ENCODE measurements around the gene NENF. TPM values are rescaled to one million over a fixed set of nuclear protein-coding genes. Genes with fewer than 3 reads are reported as not detected.

The NENF gene
- total RNA-seq, 1 donor from 2014 or later = 29.7 TPM

DNA sequence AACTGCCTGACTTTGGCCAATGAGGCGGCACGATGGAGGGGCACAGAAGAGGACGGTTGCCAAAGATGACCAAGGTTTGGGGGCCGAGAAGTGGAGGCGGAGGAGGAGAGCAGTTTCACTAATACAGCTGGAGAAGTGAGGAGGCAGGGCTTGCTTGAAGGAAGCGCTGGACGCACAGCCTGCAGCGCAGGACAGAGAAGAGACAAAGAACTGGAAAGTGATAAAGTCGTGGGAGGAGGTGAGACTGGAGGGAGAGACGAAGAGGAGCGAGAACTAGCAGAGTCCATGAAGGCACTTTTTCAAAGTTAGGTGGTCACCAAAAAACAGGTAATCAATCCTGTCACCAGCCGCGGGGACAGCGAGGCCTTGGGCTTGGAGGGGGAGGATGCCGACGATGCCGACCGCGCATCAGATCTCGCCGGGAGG lies 18.8 kb upstream of the NENF start:
- intact Hi-C loops (cut with micrococcal nuclease) = loop anchor here (1.0 to 5.0 kb wide), 9 partner anchors 18 to 733 kb away; partner anchors contain the start of genes ANGEL2, DTL, INTS7 and NENF
- H3K4me3 Mint-ChIP-seq = peak overlapping the region; percentile 100
- H3K27ac Mint-ChIP-seq = peak overlapping the region; percentile 88
- H3K27me3 Mint-ChIP-seq (ENCODE audit: insufficient read depth) = peaks cover 6% of the 10 kb centered on the region
- H3K9me3 Mint-ChIP-seq = no peaks in the 10 kb centered on the region
- no peak for DNase-seq (ENCODE audit: low spot score)
- peaks cover 21% of the 10 kb centered on the region for H3K4me1 Mint-ChIP-seq (ENCODE audit: low read depth)
- peaks cover 28% of the 10 kb centered on the region for H3K36me3 Mint-ChIP-seq (ENCODE audit: low read depth)

DNA sequence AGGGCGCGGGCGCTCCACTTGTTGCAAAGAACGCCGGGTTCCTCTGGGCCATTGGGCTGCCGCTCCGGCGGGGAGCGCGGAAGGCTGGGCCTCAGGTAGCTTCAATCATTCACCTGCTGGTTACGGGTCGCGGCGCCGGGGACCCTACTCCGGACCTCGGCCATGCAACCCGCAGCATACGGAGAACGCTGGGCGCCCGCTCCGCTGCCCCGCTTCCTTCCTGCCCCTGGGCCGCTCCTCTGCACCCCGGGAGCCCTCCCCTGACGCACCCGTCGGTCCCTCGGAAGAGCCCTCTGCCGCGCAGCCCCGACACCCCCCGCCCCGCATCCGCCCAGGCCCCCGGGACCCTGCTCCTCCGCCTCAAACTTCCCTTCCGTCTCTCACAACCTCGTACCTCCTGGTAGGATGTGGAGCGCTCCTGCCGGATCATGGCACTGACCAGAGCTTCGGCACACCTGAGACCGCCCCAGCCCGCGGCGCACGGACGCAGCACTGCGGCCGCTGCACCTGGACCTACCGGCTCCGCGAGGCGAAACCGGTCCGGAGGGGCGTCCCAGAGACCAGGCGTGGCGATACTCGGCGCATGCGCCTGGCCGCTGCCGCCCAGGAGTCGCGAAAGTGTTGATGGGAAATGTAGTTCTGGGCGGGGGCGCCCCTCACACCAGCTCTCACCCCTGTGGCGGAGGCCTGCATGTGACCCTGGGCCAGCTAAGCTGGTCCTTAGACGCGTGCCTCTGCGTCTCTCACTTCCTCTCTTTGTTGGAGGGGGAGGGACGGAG lies 18.2 kb upstream of the NENF start, which contains the start of gene PACC1:
PACC1 (minus strand) TSS at position 559 of the 779 bp plus-strand sequence; CDS start at position 430, 129 bp downstream.
- Mint-ChIP-seq H3K27ac (peak within 1 kb of the TSS; percentile 97), H3K4me1 (ENCODE audit: low read depth) (peaks cover 21% of the 10 kb centered on the region), H3K4me3 (peak within 1 kb of the TSS; percentile 100), H3K27me3 (ENCODE audit: insufficient read depth) (peaks cover 6% of the 10 kb centered on the region), H3K36me3 (ENCODE audit: low read depth) (peaks cover 22% of the 10 kb centered on the region), H3K9me3 (no peaks in the 10 kb centered on the region)
- peak; percentile 88 for DNase-seq (ENCODE audit: low spot score)
- intact Hi-C loops (cut with micrococcal nuclease) = loop anchor here (1.0 to 5.0 kb wide), 10 partner anchors 18 to 734 kb away; partner anchors contain the start of genes ANGEL2, ATF3, DTL and INTS7

DNA sequence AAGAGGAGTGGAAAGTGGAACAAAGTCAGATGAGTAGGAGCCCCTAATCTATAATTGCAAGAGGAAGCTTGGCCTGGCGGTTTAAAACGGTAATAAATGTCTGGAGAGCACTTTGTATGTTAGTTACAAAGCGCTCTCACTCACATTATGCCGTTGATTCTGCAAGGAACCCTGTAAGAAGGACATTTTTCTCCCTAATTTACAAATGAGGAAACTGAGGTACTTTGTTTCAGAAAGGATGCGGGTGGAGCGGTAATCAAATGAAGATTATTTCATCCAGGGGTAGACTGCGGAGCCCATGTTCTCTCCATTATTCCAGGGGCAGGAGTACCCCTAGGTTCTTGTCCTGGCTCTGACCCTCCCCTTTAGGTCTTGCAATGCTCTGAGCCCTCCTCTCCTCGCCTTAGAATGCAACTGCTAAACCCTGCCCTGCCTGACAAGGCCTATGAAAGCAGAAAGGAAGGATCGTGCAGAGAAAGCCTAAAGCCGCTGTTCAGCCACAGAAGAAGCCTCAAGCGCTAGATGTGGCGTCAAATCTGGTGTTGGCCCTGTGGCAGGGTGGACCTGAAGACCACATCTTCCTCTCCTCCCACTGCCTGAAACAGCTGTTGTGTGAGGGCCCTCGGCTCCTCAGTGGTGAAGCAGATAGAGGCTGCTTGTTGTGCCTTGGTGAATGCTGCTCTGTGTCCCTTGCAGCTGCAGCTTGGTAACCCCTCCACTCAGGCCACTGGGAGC lies 17.4 kb upstream of the NENF start:
- H3K27ac Mint-ChIP-seq = peak overlapping the region; percentile 97
- H3K36me3 Mint-ChIP-seq (ENCODE audit: low read depth) = peaks cover 16% of the 10 kb centered on the region
- peak overlapping the region; percentile 100 for H3K4me3 Mint-ChIP-seq
- intact Hi-C loops (cut with micrococcal nuclease) = loop anchor here (2.0 to 5.0 kb wide), 5 partner anchors 42 to 734 kb away; partner anchors contain the start of genes ANGEL2, ATF3, NSL1 and TATDN3
- no peak for DNase-seq (ENCODE audit: low spot score)
- no peaks in the 10 kb centered on the region for H3K9me3 Mint-ChIP-seq
- peaks cover 6% of the 10 kb centered on the region for H3K27me3 Mint-ChIP-seq (ENCODE audit: insufficient read depth)
- H3K4me1 Mint-ChIP-seq (ENCODE audit: low read depth) = peaks cover 21% of the 10 kb centered on the region

DNA sequence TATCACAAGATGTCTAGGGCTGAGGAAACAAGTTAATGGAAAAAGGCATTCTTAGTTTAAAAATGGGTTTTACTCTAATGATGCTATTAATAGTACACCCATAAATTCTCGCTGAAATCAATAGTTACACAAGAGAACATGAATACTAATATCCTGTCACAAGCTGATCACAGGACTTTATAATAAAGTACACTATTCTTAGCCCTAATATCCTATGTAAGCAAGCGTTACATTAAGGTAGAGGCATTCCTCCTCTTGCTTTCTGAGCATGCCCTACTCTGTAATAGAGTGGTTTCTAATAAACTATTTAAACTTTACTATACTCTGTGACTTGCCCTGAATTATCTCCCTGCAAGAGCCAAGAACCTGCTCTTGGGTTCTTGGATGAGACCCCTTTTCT lies 11.6 kb upstream of the NENF start:
- Mint-ChIP-seq H3K4me1 (ENCODE audit: low read depth) (no peaks in the 10 kb centered on the region), H3K9me3 (no peaks in the 10 kb centered on the region), H3K27me3 (ENCODE audit: insufficient read depth) (peaks cover 21% of the 10 kb centered on the region), H3K27ac (no peak overlapping the region), H3K4me3 (no peak overlapping the region), H3K36me3 (ENCODE audit: low read depth) (no peaks in the 10 kb centered on the region)
- intact Hi-C loops (cut with micrococcal nuclease) = no loop called here
- DNase-seq (ENCODE audit: low spot score) = no peak

DNA sequence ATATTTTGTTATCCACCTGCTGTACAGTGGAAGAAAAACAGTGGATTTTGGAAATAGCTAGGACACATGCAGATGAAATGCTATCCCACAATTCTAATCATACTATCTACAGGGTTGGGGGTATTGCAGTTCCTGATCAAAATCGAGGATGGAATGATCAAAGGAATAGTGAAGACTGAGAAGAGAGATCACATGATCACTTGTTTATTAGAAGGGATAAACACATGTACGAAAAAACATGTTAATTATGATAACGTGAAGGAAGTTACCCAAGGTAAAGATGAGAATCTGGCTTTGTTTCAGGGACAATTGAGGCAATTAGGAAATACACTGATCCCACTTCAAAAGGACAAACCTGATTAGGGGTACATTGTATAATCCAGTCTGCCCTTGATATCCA lies 8.8 kb upstream of the NENF start:
- peaks cover 24% of the 10 kb centered on the region for H3K27me3 Mint-ChIP-seq (ENCODE audit: insufficient read depth)
- H3K36me3 Mint-ChIP-seq (ENCODE audit: low read depth) = no peaks in the 10 kb centered on the region
- intact Hi-C loops (cut with micrococcal nuclease) = no loop called here
- no peaks in the 10 kb centered on the region for H3K4me1 Mint-ChIP-seq (ENCODE audit: low read depth)
- no peak overlapping the region for H3K27ac Mint-ChIP-seq
- H3K4me3 Mint-ChIP-seq = no peak overlapping the region
- H3K9me3 Mint-ChIP-seq = no peaks in the 10 kb centered on the region
- no peak for DNase-seq (ENCODE audit: low spot score)

DNA sequence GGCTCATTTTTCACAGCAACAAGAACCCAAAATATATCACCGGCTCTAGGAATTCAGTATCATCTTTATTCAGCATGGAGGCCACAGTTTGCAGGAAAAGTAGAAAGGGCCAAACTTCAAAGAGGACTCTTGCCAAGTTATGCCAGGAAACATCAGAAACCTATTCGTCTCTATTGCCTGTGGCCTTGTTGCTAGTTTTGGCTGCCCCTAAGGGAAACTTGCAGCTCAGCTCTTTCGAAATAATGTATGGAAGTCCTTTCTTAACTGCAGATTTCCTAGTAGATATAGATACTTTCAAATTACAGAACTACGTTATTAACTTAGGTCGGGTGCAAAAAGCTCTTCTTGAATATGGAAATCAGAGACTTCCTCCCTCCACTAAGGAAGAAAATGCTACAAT lies 4.2 kb upstream of the NENF start:
- intact Hi-C loops (cut with micrococcal nuclease) = no loop called here
- DNase-seq (ENCODE audit: low spot score) = no peak
- Mint-ChIP-seq H3K4me1 (ENCODE audit: low read depth) (peaks cover 19% of the 10 kb centered on the region), H3K4me3 (no peak overlapping the region), H3K36me3 (ENCODE audit: low read depth) (no peaks in the 10 kb centered on the region), H3K27me3 (ENCODE audit: insufficient read depth) (peaks cover 21% of the 10 kb centered on the region), H3K27ac (no peak overlapping the region), H3K9me3 (no peaks in the 10 kb centered on the region)

DNA sequence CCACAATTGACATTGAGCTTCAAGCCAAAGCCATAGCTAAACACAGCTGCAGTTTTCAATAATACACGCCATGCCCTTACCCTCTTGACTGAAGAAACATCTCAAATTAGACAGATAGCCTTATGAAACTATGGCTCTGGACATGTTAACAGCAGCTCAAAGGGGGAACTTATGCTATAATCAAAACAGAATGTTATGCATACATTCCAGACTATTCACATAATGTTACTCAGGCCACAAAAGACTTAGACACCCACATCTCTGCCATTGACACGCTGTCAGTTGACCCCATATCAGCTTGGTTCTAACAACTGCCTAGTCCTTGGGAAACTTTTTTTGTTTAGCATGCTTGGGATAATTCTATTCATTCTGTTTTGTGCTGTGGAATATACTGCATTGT lies 2.3 kb upstream of the NENF start:
- intact Hi-C loops (cut with micrococcal nuclease) = loop anchor here (5.0 kb wide), 1 partner anchor 493 kb away; no protein-coding TSS in a partner anchor
- peaks cover 23% of the 10 kb centered on the region for H3K4me1 Mint-ChIP-seq (ENCODE audit: low read depth)
- peaks cover 9% of the 10 kb centered on the region for H3K27me3 Mint-ChIP-seq (ENCODE audit: insufficient read depth)
- H3K36me3 Mint-ChIP-seq (ENCODE audit: low read depth) = no peaks in the 10 kb centered on the region
- H3K27ac Mint-ChIP-seq = no peak overlapping the region
- no peak overlapping the region for H3K4me3 Mint-ChIP-seq
- H3K9me3 Mint-ChIP-seq = no peaks in the 10 kb centered on the region
- DNase-seq (ENCODE audit: low spot score) = no peak

DNA sequence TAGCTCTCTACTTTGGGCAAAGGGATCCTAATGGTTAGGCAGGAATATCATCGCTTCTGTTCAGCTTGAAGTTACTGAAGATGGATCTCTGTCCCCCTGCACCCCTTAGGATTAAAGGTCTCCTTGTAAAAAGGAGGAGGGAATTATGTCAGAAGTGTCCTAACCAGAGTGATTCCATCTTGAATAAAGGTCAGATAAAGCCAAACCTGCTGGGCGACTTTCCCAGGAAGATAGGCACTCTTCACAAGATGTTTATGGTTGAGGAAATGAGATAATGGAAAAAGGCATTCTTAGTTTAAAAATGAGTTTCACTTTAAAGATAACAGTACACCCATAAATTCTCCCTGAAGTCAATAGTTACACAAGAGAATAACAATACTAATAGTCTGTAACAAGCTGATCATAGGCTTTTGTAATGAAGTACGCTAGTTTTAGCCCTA lies 1.7 kb upstream of the NENF start:
- intact Hi-C loops (cut with micrococcal nuclease) = loop anchor here (5.0 kb wide), 1 partner anchor 494 kb away; no protein-coding TSS in a partner anchor
- Mint-ChIP-seq H3K4me1 (ENCODE audit: low read depth) (peaks cover 23% of the 10 kb centered on the region), H3K36me3 (ENCODE audit: low read depth) (no peaks in the 10 kb centered on the region), H3K4me3 (peak overlapping the region; percentile 69), H3K9me3 (no peaks in the 10 kb centered on the region), H3K27me3 (ENCODE audit: insufficient read depth) (peaks cover 6% of the 10 kb centered on the region), H3K27ac (no peak overlapping the region)
- no peak for DNase-seq (ENCODE audit: low spot score)

DNA sequence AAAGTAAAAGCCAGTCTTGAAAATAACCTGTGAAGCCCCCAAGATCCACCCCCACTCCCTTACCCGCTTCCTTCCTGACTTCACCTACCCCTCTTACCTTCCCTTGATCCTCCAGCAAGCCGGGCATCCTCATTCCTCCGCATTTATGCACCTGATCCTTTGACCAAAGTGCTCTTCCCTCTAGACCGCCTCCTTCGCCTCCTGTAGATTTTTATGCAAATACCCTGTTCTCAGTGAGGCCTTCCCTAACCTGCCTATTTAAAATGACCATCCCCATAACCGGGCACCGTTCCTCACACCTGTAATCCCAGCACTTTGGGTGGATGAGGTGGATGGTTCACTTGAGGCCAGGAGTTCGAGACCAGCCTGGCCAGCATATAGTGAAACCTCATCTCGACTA lies 1.1 kb upstream of the NENF start:
- no peak for DNase-seq (ENCODE audit: low spot score)
- peak overlapping the region; percentile 69 for H3K4me3 Mint-ChIP-seq
- no peaks in the 10 kb centered on the region for H3K9me3 Mint-ChIP-seq
- H3K4me1 Mint-ChIP-seq (ENCODE audit: low read depth) = peaks cover 23% of the 10 kb centered on the region
- no peaks in the 10 kb centered on the region for H3K36me3 Mint-ChIP-seq (ENCODE audit: low read depth)
- peak overlapping the region; percentile 53 for H3K27ac Mint-ChIP-seq
- peaks cover 6% of the 10 kb centered on the region for H3K27me3 Mint-ChIP-seq (ENCODE audit: insufficient read depth)
- intact Hi-C loops (cut with micrococcal nuclease) = loop anchor here (1.0 to 5.0 kb wide), 5 partner anchors 17 to 494 kb away; partner anchors contain the start of genes ATF3, DTL, INTS7 and PACC1

DNA sequence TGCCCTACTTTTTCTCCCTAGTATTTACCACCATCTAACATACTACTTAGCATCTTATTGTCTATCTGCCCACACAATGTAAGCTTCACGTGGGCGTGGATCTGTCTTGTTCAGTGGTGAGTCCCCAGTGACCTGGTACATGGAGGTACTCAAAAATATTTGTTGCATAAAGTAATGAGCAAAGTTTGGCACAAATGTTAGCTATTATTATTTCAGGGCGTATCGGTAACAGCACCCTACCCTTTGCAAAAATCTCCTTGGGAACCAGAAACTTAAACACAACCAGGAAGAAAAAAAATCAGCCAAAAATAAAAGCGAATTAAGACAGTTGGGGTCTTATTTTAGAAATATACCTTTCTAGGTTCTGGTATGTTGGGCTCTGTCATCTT lies 454 bp upstream of the NENF start:
- Mint-ChIP-seq H3K27ac (no peak overlapping the region), H3K4me3 (peak overlapping the region; percentile 77), H3K9me3 (no peaks in the 10 kb centered on the region), H3K27me3 (ENCODE audit: insufficient read depth) (peaks cover 6% of the 10 kb centered on the region), H3K4me1 (ENCODE audit: low read depth) (peaks cover 25% of the 10 kb centered on the region), H3K36me3 (ENCODE audit: low read depth) (no peaks in the 10 kb centered on the region)
- DNase-seq (ENCODE audit: low spot score) = no peak
- intact Hi-C loops (cut with micrococcal nuclease) = loop anchor here (1.0 to 5.0 kb wide), 5 partner anchors 18 to 495 kb away; partner anchors contain the start of genes ATF3, DTL, INTS7 and PACC1

DNA sequence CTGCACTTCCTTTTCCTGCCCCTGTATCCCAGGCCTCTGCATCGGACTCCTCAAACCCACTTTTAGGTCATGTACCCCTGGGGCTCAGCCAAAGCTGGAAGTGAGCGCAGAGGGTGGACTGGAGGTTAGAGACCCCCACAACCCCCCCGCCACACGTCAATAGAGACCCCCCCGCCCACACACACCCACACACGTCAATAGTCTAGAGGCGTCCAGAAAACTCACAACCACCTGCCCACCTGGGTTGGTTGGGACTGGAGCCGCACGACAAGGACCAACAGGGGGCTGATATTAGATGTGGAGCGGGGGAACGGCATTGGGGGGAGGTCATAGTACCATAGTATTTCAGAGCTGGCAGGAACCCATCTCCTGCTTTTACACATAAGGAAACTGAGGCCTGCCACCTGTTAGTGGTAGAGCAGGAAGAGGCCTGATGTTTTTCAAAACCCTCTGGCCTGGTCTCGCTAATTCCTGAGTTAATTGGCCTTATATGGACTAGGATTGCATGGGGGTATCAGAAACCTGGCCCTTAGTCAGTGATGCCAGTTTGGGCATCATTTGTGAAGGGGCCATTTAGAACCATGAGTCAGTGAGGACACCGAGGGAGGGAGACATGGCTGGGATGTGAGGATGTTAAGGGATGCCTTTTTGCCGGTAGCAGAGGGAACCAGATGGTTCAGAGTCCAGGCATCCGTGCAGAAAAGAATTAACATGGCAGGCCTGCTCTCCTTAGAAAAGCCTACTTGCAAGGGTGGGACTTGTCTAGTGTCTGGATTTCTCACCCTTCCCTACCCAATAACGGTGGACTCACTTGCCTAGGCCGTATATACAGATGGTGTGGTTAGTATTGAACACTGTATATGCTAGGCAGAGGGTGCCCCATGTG lies 1.1 kb downstream of the NENF start:
- DNase-seq (ENCODE audit: low spot score) = no peak
- Mint-ChIP-seq H3K36me3 (ENCODE audit: low read depth) (no peaks in the 10 kb centered on the region), H3K4me3 (peak overlapping the region; percentile 76), H3K27ac (no peak overlapping the region), H3K27me3 (ENCODE audit: insufficient read depth) (peaks cover 3% of the 10 kb centered on the region), H3K9me3 (no peaks in the 10 kb centered on the region), H3K4me1 (ENCODE audit: low read depth) (peaks cover 34% of the 10 kb centered on the region)
- intact Hi-C loops (cut with micrococcal nuclease) = loop anchor here (1.0 to 5.0 kb wide), 4 partner anchors 22 to 497 kb away; partner anchors contain the start of genes DTL and INTS7

DNA sequence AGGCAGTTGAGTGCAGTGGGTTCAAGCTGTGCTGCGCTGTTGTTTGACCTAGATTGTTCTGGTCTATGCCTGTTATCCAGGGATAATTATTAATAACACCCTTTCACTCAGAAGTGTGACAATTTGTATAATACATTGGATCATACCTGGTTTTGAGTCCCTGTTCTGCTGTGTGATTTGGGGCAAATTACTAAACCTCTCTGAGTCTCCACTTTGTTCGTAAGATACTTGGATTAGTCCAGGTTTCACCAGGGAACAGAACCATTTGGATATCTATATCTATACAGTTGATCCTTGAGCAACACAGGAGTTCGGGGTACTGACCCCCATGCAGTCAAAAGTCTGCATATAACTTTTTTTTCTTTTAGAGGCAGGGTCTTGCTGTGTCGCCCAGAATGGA lies 2.3 kb downstream of the NENF start:
- Mint-ChIP-seq H3K27me3 (ENCODE audit: insufficient read depth) (no peaks in the 10 kb centered on the region), H3K9me3 (no peaks in the 10 kb centered on the region), H3K36me3 (ENCODE audit: low read depth) (no peaks in the 10 kb centered on the region), H3K4me3 (no peak overlapping the region), H3K27ac (no peak overlapping the region), H3K4me1 (ENCODE audit: low read depth) (peaks cover 34% of the 10 kb centered on the region)
- intact Hi-C loops (cut with micrococcal nuclease) = loop anchor here (5.0 kb wide), 1 partner anchor 498 kb away; no protein-coding TSS in a partner anchor
- no peak for DNase-seq (ENCODE audit: low spot score)
